Transverse colon (tissue), 4 donors: ENCODE data around the gene SERPIND1. TPM values are rescaled to one million over a fixed set of nuclear protein-coding genes. Genes with fewer than 3 reads are reported as not detected.

Experiments
- DNase-seq: peaks from one replicate; pipeline ENCODE4 v3.0.0-alpha.2; 2019
- H3K27ac ChIP-seq, 4 donors: fragments of 200-600 bp; sonication (generic); 2 replicates each; pipeline ENCODE4 v1.5.1; 2016 to 2018; ENCODE audit warnings: inconsistent platforms in 4 of 4
- H3K27me3 ChIP-seq: fragments of 200-600 bp; sonication (generic); 2 replicates; pipeline ENCODE4 v1.5.1; 2017; ENCODE audit warnings: inconsistent platforms
- H3K36me3 ChIP-seq, 4 donors: fragments of 200-600 bp; sonication (generic); 2 replicates each; pipeline ENCODE4 v1.5.1; 2017 to 2019; ENCODE audit warnings: inconsistent platforms in 4 of 4
- H3K4me1 ChIP-seq, 4 donors: fragments of 200-600 bp; sonication (generic); 2 replicates each; pipeline ENCODE4 v1.5.1; 2017 to 2020; ENCODE audit warnings: inconsistent platforms in 4 of 4
- H3K4me3 ChIP-seq, 4 donors: fragments of 200-600 bp; sonication (generic); 1 replicate in 1 of 4; 2 replicates in 3 of 4; pipeline versions ENCODE4 v1.5.1 to v1.6.1; 2017 to 2019; ENCODE audit warnings: inconsistent platforms in 4 of 4
- H3K9me3 ChIP-seq, 2 donors: fragments of 200-600 bp; sonication (generic); 2 replicates each; pipeline ENCODE4 v1.5.1; 2017 to 2019; ENCODE audit warnings: inconsistent platforms in 2 of 2
- EP300 ChIP-seq: sonication (generic); formaldehyde crosslinking; IDR thresholded peaks from one replicate; pipeline ENCODE4 v1.6.1; 2017; ENCODE audit warnings: antibody characterized with exemption, low read depth
- POLR2A ChIP-seq: fragments of 450-650 bp; IDR thresholded peaks from one replicate; pipeline ENCODE4 v1.6.1; 2016; ENCODE audit warnings: antibody characterized with exemption, mild to moderate bottlenecking, moderate library complexity
- POLR2AphosphoS5 ChIP-seq, 3 donors: sonication (generic); formaldehyde crosslinking; IDR thresholded peaks; one replicate each; pipeline ENCODE4 v1.6.1; 2016; ENCODE audit warnings: antibody characterized with exemption in 3 of 3
- WGBS, 2 donors: methylation state at CpG; one replicate each; pipeline ENCODE4 v1.1.5; 2018; ENCODE audit warnings: low coverage in 1 of 2; 5-methylcytosine and 5-hydroxymethylcytosine counted together
- in situ Hi-C, 4 donors: fragments of 200-750 bp; cut with MboI; loops; one replicate each; pipeline versions ENCODE4 v1.15.0 to v1.15.1; 2017; ENCODE audit warnings: low sequenced_read_pairs in 3 of 4, low pct_ligation_motif_present in 1 of 4, low pct_unique_long_range_greater_than_20kb in 1 of 4
- intact Hi-C: fragments of 100-400 bp; cut with DNase I; formaldehyde crosslinking; loops from one replicate; pipeline ENCODE4 v1.15.1; 2023; ENCODE audit warnings: low total_unique reads
- total RNA-seq, 4 donors: library from RNA; depleted of rRNA; stranded (reverse); fragments of >200 nt; gene quantifications; one replicate each; pipeline ENCODE4 v1.1.0, GENCODE V29; 2016
- TF ChIP-seq, protein P1 (sequence below), 5 experiments: fragments of 200-600 bp in 3 of 5; fragments of 450-650 bp in 2 of 5; sonication (generic) in 3 of 5; IDR thresholded peaks; 1 replicate in 2 of 5; 2 replicates in 3 of 5; pipeline ENCODE4 v1.5.1; 2016 to 2017; ENCODE audit warnings: antibody characterized with exemption in 5 of 5, inconsistent platforms in 3 of 5, mild to moderate bottlenecking in 2 of 5, moderate library complexity in 1 of 5

The SERPIND1 gene
- total RNA-seq, 4 donors from 2014 or later: not detected

DNA sequence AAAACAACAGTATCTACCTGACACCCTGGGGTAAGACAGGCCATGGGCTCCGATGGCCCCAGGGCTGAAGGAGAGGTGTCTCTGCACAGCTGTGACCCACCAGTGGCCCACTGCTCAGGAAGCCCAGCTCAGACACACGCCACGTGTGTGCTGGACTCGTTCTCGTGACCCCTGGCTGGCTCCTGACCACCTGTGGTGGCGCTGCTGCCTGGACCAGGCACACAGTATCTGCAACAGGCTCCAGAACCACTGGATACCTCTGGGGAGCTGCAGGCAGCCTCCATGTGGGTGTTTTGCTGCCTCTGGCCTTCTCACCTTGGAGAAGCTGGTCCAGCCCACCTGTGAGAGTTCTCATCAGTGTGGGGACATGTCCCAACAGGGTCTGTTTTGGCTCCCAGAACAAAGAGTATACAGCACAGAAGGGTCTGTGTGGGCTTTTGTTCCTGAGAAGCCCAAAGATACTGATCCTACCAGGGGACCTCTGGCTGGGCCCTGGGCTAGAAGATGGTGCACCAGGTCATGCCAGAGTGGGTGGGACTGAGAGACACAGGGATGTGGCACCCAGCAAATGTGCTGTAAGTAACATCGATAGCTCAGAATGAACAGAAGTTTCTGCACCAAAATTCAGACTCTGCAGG lies 21.7 kb upstream of the SERPIND1 start:
- Histone ChIP-seq H3K4me1 (peaks cover 0 to 8% (median 4%) of the 10 kb centered on the region in 4 donors), H3K36me3 (peaks cover 0 to 14% (median 6%) of the 10 kb centered on the region in 4 donors), H3K9me3 (no peaks in the 10 kb centered on the region), H3K27ac (no peak overlapping the region), H3K4me3 (no peak overlapping the region), H3K27me3 (no peaks in the 10 kb centered on the region)
- TF ChIP-seq, protein P1, sequence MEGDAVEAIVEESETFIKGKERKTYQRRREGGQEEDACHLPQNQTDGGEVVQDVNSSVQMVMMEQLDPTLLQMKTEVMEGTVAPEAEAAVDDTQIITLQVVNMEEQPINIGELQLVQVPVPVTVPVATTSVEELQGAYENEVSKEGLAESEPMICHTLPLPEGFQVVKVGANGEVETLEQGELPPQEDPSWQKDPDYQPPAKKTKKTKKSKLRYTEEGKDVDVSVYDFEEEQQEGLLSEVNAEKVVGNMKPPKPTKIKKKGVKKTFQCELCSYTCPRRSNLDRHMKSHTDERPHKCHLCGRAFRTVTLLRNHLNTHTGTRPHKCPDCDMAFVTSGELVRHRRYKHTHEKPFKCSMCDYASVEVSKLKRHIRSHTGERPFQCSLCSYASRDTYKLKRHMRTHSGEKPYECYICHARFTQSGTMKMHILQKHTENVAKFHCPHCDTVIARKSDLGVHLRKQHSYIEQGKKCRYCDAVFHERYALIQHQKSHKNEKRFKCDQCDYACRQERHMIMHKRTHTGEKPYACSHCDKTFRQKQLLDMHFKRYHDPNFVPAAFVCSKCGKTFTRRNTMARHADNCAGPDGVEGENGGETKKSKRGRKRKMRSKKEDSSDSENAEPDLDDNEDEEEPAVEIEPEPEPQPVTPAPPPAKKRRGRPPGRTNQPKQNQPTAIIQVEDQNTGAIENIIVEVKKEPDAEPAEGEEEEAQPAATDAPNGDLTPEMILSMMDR (IDR thresholded peaks at IDR 0.05): no peak
- no peak for TF ChIP-seq POLR2A
- TF ChIP-seq POLR2AphosphoS5 (IDR thresholded peaks at IDR 0.05): no peak
- no peak for TF ChIP-seq EP300
- WGBS, 2 donors: 92 to 100% methylated on average over 1 to 7 of the region's 7 CpGs
- intact Hi-C loops (no loop called here), in situ Hi-C loops (no loop called here)
- no peak for DNase-seq

GRCh38 chr22:20752873-20753272 lies 21.0 kb upstream of the SERPIND1 start:
- 97% methylated on average over 10 of the region's 10 CpGs; no CpG with 5 or more reads in 1 of the 2 donors for WGBS, 2 donors
- H3K36me3 ChIP-seq: peaks cover 0 to 11% (median 4%) of the 10 kb centered on the region in 4 donors

GRCh38 chr22:20756846-20757245 lies 17.1 kb upstream of the SERPIND1 start:
- H3K36me3 ChIP-seq: peaks cover 0 to 23% (median 11%) of the 10 kb centered on the region in 4 donors
- 94% methylated on average over 3 of the region's 3 CpGs; no CpG with 5 or more reads in 1 of the 2 donors for WGBS, 2 donors
- no peak for DNase-seq
- intact Hi-C loops: no loop called here
- no peak overlapping the region for H3K4me3 ChIP-seq
- no peaks in the 10 kb centered on the region for H3K9me3 ChIP-seq
- in situ Hi-C loops: no loop called here
- H3K4me1 ChIP-seq: no peaks in the 10 kb centered on the region
- TF ChIP-seq POLR2A (no peak), POLR2AphosphoS5 (IDR thresholded peaks at IDR 0.05) (no peak), EP300 (no peak)
- TF ChIP-seq, protein P1 (IDR thresholded peaks at IDR 0.05): no peak
- no peak overlapping the region for H3K27ac ChIP-seq
- H3K27me3 ChIP-seq: no peaks in the 10 kb centered on the region

More at GRCh38 chr22:20752873-20753272, 21.0 kb upstream of the SERPIND1 start:
- Histone ChIP-seq H3K27me3 (no peaks in the 10 kb centered on the region), H3K4me1 (peaks cover 0 to 8% (median 4%) of the 10 kb centered on the region in 4 donors), H3K9me3 (no peaks in the 10 kb centered on the region), H3K27ac (no peak overlapping the region), H3K4me3 (no peak overlapping the region)
- intact Hi-C loops (no loop called here), in situ Hi-C loops (no loop called here)
- no peak for DNase-seq
- TF ChIP-seq, protein P1 (IDR thresholded peaks at IDR 0.05): no peak
- no peak for TF ChIP-seq POLR2AphosphoS5 (IDR thresholded peaks at IDR 0.05)
- no peak for TF ChIP-seq POLR2A
- no peak for TF ChIP-seq EP300

GRCh38 chr22:20758688-20759087 lies 15.2 kb upstream of the SERPIND1 start:
- Histone ChIP-seq H3K9me3 (no peaks in the 10 kb centered on the region), H3K4me1 (no peaks in the 10 kb centered on the region), H3K4me3 (no peak overlapping the region), H3K36me3 (peaks cover 0 to 27% (median 12%) of the 10 kb centered on the region in 4 donors), H3K27ac (no peak overlapping the region), H3K27me3 (no peaks in the 10 kb centered on the region)
- WGBS, 2 donors: 83 to 95% methylated on average over 1 to 2 of the region's 2 CpGs
- intact Hi-C loops: no loop called here
- TF ChIP-seq POLR2AphosphoS5 (IDR thresholded peaks at IDR 0.05): no peak
- no peak for TF ChIP-seq POLR2A
- TF ChIP-seq, protein P1 (IDR thresholded peaks at IDR 0.05): no peak
- no peak for TF ChIP-seq EP300
- no peak for DNase-seq
- in situ Hi-C loops: no loop called here
